ENCODE measurements around the gene CCDC141.

The CCDC141 gene

DNA sequence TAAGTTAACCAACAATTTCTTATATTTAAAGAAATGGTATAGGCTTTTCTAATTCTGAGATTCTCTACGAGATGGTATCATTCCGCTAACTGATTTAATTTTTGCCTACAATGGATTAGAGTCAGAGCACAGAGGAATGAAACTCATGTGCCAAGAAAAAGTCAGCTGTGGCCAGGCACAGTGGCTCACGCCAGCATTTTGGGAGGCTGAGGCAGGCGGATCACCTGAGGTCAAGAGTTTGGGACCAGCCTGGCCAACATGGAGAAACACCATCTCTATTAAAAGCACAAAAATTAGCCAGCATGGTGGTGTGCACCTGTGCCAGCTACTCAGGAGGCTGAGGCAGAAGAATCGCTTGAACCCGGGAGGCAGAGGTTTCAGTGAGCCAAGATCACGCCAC, 225.8 kb downstream of the CCDC141 start:
- DNase-seq = no peak

DNA sequence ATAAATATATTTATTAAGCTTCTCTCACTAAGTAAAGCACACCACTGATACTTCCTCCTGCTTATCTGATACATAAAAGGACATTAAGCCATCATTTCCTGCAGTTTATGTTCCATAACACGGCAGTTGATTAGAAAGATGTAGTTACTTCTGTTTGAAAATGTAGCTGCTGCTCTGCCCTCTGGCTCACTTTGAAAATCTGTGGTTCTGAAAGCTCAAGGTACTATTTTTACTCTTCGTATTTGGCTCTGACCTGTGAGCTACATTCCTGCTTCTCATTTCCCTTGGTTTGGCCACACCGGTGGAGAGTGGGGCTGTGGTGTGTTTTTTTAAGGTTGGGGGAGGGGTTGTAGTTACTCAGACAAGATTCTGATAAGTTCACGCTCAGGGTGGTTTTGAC, 229.9 kb downstream of the CCDC141 start:
- DNase-seq = no peak

DNA sequence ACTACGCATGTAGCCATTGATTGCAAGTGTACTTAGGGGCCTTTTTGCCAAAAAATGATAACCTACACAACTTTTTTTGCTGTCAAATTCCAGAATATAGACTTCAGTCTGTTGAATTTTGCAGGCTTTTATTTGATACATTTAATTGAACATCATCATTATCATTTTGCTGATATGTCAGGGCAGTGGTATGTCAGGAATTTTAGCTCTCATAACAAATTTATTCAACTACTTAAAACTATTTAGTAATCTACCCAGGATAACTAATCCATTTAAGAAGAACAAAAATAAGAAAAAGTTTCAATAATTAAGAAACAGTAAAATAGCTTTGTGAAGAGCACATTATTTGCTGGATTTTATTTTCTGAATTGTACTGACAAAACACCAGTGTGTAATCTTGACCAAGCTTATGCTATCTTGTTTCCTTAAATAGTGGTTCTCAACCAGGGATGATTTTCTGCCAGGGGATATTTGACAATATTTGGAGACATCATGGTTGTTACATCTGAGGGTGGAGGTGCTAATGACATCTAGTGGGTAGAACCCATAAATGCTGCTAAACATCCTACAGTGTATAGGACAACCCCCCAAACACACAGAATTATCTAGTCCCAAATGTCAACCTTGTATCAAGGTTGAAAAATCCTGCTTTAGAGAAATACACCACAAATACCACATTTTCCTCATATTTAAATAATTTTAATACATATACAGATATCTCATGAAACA, 230.6 kb downstream of the CCDC141 start:
- no peak for DNase-seq

DNA sequence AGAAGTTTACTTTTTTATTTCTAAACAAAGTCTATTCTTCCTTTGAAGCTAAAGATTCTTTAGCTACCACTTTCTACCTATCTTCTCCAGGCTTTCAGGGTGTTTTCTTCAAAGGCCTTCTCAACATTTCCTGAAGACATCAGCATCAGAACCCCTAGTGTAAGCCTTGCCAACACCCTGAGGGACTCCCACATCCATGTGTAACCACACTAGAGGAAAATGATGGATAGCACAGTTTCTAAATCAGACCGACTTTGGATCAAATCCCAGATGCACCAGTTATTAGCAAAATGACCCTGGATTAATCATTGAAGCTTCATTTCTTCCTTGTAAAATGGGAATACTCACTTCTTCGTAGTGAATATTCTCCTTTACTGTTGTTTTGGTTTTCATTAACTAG, 238.0 kb downstream of the CCDC141 start:
- no peak for DNase-seq

DNA sequence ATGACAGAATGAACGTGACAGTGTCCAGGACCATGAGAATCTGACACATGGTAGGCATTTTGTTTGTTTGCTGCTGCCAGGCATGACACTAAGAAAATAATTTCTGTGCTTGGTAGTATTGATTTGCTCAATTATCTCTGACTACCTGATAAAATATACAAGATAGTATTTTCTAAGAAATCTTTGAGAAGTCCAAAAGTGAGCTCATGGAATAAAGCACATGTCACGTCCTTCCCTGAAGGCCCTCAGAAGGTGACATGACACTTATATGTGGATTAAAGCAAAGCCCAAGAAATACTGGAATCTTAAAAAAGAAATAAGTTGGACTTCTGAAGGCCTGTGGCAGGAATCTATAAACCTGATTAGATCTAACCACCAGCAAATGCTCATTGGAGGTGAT, 238.9 kb downstream of the CCDC141 start:
- DNase-seq = no peak

DNA sequence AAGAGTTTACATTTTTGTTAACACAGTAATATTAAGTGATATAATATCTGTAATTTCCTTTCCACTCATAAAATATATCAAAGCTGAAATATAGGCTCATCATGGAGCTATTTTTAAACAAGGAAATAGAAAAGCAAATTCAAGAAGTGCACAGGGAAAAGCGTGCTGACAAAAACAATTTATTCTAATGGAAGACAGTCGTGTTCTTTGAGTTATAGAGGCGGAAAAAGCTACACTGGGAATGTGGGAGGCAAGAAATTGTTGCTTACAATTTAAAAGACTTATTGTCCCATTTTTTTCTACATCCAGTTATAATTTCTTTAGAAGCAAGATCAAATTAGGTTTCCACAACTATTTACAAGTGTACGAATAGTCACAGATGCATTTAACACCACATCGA, 239.5 kb downstream of the CCDC141 start:
- no peak for DNase-seq

DNA sequence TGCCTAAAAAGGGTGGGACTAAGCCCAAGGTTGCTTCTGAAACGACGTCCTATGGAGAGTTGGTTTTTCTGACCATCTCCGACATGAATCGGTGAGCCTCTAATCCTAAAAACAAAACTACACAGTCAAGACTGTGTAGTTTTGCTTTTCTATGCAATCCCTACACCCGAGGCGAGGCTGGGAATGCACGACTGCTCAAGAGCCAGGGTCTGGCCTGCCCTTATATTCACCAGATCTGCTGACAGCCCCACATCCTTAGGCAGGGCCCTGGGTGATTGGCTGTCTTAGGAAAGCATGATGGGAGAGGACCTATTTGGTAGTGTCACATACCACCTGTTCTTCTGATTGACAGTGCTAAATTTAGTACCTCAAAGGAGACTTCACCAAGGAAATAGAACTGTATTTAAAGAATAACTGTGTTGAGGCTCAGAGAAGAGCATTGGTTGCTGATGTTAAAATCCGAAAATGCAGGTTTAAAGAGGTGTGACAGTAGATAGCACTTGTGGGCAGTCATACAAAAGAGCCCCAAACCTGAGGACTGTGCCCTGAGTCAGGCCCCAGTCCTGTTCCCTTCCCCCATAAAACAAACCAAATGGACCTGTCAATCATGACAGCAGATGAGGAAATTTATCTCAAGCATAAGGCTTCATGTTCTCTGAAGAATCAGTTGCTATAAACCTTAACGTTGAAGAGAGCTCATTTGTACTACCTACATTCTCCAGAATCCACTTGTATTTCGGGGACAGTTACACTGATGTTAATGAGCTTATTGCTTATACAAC, 242.5 kb downstream of the CCDC141 start, which contains the start of gene TTN:
TTN (minus strand) TSS at position 197 of the 782 bp plus-strand sequence. CDS start 2,781 bp downstream, outside the sequence.
- no peak for DNase-seq

DNA sequence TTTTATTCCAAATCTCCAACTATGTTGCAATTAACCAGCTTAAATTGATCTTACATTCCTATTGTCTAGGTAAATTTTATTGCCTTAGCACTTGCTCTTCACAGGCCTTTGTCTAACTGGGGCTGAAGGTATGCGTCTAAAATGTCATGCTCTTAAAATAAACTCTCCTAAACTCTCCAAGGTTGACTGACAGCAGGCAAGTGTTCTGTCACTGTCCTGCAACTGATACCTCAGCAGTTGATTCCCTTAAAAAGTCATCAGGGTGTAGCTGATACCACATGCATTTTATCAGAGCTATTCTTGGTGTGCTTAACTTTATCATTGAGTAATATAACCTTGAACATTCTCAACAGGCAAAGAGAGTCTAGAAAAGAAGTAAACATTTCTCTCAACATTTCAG, 243.4 kb downstream of the CCDC141 start:
- DNase-seq = no peak

DNA sequence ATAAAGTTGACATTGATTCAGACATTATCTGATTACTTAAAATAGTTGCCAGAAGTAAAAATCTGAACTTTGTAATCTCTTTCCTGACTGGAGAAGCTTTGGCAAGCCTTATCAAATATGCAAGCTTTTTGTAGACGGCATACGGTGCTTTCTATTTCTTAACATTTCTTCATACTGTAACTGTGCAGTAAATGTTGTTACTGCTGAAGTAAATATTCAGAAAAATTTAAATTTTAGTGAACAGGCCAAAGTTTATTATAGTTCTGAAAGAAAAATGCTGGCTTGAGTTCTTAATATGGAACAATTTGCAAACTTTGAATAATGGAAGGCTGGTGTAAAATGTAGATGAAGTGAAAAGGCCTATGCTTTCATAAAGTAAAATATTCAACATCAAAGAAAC, 244.5 kb downstream of the CCDC141 start:
- DNase-seq = no peak

DNA sequence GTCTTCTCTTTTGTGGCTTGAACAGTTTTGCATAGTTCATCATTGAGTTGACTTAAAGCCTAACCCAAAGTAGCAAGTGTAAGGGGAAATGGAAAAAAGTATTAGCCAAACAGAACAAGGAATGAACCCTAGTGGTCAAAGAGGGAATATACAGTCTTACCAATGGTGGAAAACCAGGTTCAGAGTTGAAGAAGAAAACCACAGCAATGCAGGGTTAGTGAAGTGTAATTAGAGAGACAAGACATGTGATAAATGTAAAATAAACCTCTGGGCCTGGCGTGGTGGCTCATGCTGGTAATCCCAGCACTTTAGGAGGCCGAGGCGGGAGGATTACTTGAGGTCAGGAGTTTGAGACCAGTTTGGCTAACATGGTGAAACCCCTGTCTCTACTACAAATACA, 245.1 kb downstream of the CCDC141 start:
- no peak for DNase-seq

DNA sequence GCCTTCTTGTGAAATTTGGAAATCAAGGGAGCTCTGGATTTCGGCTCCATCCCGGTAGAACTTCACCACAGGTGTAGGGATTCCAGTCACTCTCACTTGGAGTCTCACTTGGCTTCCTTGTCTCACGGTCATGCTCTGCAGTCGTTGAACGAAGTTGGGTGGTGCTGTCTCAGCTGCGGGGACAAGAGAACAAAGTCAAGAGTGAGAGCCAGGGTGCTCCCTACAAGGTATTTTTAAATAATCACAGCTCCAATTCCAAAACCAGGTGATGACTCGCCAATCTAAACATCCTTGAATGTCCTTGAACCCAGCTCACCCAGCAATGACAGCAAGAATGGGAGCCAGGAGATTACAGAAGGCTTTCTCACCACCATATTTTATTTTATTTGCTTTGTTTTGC, 249.4 kb downstream of the CCDC141 start:
- DNase-seq = no peak

DNA sequence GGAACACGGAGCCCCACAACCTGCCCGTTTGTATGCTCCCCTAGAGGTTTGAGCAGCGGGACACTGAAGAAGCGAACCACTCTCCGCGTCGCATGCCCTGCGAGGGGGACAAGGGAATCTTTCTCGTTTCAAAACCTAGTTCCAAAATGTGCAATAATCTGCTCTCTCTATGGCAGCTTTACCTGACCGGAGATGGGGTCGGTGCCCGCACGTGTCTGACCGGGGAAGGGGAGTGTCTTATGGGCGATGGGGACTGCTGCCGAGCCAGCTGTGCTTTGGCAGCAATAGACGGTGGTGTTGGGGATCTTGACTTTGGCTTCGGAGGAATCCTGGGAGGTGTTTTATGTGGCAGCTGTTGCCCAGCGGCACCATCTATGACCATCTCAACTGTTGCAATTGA, 250.6 kb downstream of the CCDC141 start:
- no peak for DNase-seq

DNA sequence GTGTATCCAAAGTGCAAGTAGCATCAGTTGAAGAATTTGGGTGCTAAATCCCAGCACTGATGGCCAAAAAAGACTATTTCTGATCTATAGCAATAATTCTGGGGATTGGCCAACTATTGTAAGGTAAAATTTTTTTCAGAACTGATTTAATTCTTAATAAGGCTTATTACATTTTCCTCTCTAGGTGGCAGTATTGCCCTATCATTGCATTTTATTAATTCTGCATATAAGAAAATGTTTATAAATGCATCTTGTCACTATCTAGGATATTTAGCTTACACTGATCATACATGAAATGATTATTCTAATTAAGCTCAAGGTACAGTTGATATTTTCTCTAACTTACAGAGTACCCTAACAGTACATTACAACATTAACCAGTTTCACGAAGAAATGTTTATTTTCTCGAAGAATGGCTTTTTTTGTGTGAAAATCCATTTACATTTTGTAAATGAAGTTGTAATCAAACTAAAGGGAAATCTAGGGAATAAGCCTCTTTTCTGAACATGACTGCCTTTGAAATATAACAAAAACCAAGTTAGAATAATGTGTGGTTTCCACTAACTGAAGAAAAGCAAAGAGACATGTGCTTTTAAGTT, 253.8 kb downstream of the CCDC141 start:
- no peak for DNase-seq

DNA sequence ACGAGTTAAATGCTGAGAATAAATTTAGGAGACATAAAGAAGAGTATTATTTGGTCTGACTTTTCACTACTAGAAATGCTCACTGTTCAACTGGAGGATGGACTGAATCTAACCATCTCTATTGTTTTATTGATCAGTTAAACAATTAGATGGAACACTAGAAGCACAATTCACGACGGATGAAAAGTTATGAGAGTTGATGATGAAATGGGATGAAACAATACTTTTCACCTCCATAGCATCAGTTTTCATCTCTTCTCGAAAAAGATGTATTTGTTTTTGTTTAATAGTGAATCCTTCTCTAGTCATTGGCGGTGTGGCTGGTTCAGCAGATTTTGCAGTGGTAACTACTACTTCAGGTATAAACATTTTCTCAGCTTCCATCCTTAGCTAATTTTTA, 262.0 kb downstream of the CCDC141 start:
- no peak for DNase-seq

DNA sequence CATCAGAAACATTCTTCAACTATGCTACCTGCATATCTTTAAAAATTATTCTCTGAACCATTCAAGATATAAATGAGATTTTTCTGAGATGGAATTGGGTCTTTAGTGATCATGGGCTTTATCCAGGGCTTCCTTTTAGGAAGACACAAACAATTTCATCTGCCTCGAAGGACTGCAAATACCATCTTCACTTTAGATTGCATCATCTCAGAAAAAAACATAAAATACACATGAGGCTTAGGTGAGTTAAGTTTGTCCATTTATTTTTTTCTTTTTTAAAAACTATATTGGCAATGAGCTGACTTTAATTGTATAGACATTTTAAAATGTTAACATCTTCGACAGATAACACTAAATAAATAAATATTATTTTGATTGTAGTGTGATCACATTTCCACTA, 262.8 kb downstream of the CCDC141 start:
- DNase-seq = no peak

DNA sequence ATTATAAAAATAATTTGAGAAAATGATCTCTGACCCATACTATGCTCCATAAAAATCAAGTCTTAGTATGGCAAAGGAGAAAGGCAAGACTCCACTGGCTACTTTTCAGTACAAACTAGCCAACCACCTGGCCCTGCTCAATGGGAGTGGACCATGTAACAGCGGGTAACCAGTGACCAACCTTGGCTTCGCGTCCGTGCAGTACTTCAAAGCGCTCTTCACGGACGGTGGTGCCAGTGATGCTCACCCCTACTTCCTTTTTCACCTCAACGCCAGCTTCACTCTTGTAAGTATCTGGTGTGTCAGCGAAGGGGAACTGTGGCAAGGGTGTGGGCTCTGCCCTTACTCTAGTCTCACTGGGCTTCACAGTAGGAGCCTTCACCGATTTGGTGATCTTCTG, 266.0 kb downstream of the CCDC141 start:
- DNase-seq = no peak

DNA sequence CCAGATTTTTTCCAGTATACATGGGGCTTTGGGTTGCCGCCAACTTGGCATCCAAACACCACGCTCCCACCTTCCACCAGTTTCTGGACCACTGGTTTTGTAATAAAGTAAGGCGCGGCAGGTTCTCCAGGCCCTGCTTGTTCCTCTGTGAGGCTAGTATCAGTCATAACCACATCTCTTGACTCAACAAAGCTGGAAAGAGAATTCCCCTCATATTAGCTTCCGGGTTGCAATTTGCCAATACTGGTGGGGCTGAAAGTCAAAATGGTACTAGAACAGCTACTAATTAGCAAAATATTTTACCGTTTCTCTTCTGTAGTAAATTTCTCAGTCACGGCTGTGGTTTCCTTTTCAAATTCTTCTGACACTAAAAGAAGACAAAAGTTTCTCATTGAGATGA, 267.7 kb downstream of the CCDC141 start:
- DNase-seq = no peak
